ENCODE data around the gene DDX6. TPM values are rescaled to one million over a fixed set of nuclear protein-coding genes. Genes with fewer than 3 reads are reported as not detected.
"Not testable (repeated sequence)": the region's sequence is repeated elsewhere in the genome, so short reads cannot be mapped to it uniquely, and the experiment has no call there.

The DDX6 gene
- total RNA-seq, 1 donor from 2014 or later = 98.9 TPM

GRCh38 chr11:118790357-118791110, 430 bp downstream of the DDX6 start:
- DNase-seq (ENCODE audit: low spot score) = peak; percentile 57

GRCh38 chr11:118789501-118790356, 1.2 kb downstream of the DDX6 start:
- DNase-seq (ENCODE audit: low spot score) = no peak

- no peak for DNase-seq (ENCODE audit: low spot score)
Observed at GRCh38 chr11:118786657-118787056, 4.3 kb downstream of the DDX6 start.

GRCh38 chr11:118785362-118785761, 5.6 kb downstream of the DDX6 start:
- no peak for DNase-seq (ENCODE audit: low spot score)

- no peak for DNase-seq (ENCODE audit: low spot score)
Observed at GRCh38 chr11:118783724-118784495, 7.1 kb downstream of the DDX6 start.

- DNase-seq (ENCODE audit: low spot score) = not testable (repeated sequence)
Observed at GRCh38 chr11:118783324-118783723, 7.6 kb downstream of the DDX6 start.

GRCh38 chr11:118778898-118779297, 12.1 kb downstream of the DDX6 start:
- DNase-seq (ENCODE audit: low spot score) = no peak

GRCh38 chr11:118774032-118774431, 16.9 kb downstream of the DDX6 start:
- DNase-seq (ENCODE audit: low spot score) = no peak

GRCh38 chr11:118771547-118772288, 19.2 kb downstream of the DDX6 start:
- DNase-seq (ENCODE audit: low spot score) = no peak

- no peak for DNase-seq (ENCODE audit: low spot score)
Observed at GRCh38 chr11:118768690-118769089, 22.3 kb downstream of the DDX6 start.

GRCh38 chr11:118766035-118766434, 24.9 kb downstream of the DDX6 start:
- DNase-seq (ENCODE audit: low spot score) = no peak

- not testable (repeated sequence) for DNase-seq (ENCODE audit: low spot score)
Observed at GRCh38 chr11:118765095-118765691, 25.8 kb downstream of the DDX6 start.

GRCh38 chr11:118763041-118763440, 27.9 kb downstream of the DDX6 start:
- DNase-seq (ENCODE audit: low spot score) = no peak

GRCh38 chr11:118761981-118762380, 29.0 kb downstream of the DDX6 start:
- DNase-seq (ENCODE audit: low spot score) = not testable (repeated sequence)

GRCh38 chr11:118757876-118758399, 33.0 kb downstream of the DDX6 start:
- DNase-seq (ENCODE audit: low spot score) = no peak

- no peak for DNase-seq (ENCODE audit: low spot score)
Observed at GRCh38 chr11:118752654-118753053, 38.3 kb downstream of the DDX6 start.

GRCh38 chr11:118749429-118749828, 41.5 kb downstream of the DDX6 start:
- DNase-seq (ENCODE audit: low spot score) = no peak

GRCh38 chr11:118748056-118748455, 42.9 kb downstream of the DDX6 start:
- DNase-seq (ENCODE audit: low spot score) = no peak

- no peak for DNase-seq (ENCODE audit: low spot score)
Observed at GRCh38 chr11:118746988-118747585, 43.9 kb downstream of the DDX6 start.

- no peak for DNase-seq (ENCODE audit: low spot score)
Observed at GRCh38 chr11:118744046-118744445, 46.9 kb downstream of the DDX6 start.

Data from mucosa of gallbladder (tissue), 1 donor.